HS-27A (cell line): ENCODE results near the gene PSMC4.

Experiments used
- DNase-seq: peaks from one replicate; pipeline ENCODE4 v3.0.0-alpha.2; 2012; ENCODE audit warnings: low read depth, missing footprints

Gene PSMC4

DNA sequence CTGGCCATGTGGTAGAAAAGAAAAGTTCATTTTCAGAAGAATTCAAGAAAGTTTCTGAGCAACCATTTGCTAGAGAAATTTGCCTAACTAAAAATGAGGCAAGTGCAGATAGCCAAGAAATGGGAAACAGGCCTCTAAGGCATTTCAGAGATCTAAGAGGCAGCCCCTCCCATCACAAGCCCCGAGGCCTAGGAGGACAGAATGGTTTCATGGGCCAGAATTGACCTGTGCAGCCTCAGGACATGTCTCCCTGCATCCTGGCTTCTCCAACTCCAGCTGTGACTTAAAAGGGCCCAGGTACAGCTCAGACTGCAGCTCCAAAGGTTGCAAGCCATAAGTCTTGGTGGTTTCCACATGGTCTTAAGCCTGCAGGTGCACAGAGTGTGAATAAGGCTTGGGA, 22.6 kb downstream of the PSMC4 start:
- DNase-seq, result no peak

DNA sequence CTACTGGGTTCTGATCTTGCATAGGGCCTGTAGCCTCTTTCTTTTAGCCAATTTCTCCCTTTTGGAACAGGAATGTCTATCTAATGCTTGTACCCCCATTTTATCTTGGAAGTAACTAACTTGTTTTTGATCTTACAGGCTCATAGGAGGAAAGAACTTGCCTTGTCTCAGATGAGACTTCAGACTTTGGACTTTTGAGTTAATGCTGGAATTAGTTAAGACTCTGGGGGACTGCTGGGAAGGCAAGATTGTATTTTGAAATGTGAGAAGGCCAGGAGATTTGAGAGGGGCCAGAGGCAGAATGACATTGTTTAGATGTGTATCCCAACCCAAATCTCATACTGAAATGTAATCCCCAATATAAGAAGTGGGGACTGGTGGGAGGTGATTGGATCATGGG, 23.4 kb downstream of the PSMC4 start:
- DNase-seq, result no peak

DNA sequence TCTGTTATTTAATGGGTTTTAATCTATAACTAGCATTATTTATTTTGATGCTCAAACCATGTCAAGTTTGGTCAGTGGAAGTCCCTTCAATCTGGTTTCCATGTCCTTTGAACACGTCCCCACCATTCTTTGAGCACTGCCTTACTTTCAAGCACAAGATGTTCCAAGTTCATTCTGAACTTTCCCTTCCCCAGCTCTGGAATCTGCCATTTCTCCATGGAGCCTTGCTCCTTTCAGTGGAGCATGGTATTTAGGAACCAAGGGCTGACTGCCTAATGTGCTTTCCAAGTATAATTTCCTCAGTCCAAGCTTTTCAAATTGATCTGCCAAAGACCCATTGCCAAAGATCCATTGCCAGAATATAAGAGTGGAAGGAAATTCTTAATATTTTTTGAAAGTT, 24.8 kb downstream of the PSMC4 start:
- DNase-seq, result no peak

DNA sequence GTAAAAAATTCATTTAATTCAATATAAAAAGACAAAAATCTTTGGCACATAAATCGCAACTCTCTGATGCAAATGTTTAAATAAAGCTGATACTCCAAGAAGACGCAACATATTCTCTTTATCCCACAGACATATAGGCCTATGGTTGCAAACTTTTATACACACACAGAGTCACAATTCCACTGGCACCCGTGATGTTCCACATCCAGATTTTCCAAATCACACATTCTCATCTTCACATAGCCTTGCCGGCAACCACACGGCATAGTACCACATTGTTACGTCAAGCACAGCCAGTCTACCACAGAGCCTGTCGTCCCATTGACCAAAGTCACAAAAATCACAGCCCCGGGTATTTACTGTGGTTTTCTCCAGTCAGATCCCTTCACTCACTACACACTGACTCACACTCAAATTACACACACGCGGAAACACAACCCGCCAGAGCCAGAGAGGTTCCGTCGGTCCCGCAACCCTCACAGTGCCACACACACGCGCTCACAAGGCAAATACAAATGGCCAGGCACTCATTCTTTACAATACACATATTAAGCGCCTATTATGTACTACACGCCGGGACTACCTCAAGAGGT, 25.3 kb downstream of the PSMC4 start:
- no peak for DNase-seq

DNA sequence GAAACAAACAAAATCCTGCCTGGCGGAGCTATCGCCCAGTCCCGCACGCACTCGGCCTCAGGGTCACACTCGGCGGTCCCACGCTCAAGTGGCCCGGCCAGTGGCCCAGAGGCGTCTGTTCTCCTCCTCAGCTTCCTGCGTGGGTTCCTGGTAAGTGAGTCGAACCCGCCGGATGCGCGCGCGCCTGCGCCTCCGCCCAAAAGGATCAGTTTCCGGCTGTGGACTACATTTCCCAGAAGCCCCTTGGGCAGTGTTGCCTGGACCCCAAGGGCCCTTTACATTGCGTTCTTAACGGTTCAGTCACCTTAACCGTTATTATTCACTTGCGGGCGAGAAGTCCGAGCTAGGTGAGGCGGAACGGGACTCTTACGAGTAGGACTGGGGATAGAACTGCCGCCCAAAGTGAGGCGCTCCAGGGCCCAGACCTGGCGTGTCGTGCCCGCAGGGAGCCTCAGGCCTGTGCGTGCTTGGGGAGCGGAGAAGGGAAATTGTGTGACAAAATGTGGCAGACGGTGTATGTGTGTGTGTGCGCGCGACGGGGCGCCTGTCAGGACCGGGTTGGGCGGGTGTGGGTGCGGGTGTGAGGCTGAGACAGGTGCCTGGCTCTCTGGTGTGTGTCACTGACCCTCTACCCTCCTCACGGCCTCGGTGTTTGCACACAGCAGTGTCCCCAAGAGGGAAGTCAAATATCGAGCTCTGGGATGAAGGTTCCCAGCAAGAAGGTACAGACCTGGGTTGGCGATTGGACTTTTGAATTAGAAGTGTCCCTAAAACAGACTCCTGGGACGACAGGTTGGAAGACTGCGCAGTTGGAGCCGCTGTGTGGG, 26.1 kb downstream of the PSMC4 start, which contains the start of gene ZNF546:
Gene ZNF546 (plus strand): TSS at position 250 of the 827 bp plus-strand sequence. CDS start 1,267 bp downstream, outside the sequence.
- peak; percentile 91 for DNase-seq

DNA sequence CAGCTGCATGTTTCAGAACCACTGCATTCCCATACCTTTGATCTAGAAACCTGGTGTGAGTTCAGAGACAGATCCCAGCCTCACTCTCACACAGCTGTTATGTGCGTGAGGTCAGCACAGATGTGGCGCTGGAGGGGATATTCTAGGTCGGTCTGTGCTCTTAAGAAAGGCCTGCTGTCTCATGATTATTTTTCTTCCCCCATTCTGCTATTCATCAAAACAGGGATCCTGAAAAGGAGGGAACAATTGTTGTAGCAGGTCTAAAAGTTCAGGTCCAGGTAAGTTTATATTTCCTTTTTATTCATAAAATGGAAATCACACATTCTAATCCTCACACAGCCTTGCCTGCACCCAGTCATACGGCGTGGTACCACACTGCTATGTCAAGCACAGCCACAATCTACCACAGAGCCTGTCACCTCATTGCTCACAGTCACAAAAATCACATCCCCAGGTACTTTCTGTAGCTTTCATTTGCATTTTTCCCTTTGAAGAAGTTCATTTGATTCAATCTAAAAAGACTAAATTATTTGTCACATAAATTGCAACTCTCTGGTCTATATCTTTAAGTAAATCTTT, 26.8 kb downstream of the PSMC4 start:
- no peak for DNase-seq

DNA sequence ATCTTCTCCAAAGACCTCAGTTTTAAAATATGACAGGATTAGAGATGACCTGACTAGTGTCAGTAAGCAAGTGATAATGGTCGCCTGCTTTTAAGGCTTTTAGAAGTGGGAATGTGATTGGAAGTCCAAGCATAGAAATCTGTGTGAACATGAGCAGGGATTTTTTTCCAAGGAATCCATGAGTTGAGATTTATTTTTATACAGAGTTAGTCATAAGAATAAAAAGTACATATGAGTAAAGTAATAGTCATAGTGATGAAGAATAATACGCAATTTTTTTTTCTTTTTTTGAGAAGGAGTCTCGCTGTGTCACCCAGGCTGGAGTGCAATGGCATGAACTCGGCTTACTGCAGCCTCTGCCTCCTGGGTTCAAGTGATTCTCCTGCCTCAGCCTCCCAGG, 27.5 kb downstream of the PSMC4 start:
- DNase-seq, result no peak

DNA sequence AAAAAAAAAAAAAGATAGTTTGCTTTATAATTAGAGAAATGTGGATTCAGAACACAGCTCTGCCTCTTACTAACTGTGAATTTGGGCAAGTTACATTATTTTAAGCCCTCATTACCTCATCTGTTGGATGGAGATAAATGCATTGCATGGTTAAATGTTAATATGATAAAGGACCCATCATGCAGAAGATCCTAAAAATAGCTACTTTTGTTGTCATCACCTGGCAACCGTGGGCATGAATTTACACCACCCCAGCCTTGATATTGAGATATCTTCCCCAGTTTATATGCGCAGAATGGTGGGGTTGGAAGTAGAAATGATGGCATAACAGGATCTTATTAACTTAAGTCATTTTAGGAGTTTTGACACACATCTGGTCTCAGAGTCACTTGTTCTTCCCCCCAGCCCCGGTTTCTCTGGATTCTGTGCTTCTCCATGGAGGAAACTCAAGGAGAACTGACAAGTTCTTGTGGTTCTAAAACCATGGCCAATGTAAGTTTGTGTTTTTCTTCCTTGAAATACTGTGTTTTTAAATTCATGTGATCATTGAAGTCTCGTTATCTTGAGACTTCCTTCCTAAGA, 34.8 kb downstream of the PSMC4 start:
- DNase-seq, result no peak

DNA sequence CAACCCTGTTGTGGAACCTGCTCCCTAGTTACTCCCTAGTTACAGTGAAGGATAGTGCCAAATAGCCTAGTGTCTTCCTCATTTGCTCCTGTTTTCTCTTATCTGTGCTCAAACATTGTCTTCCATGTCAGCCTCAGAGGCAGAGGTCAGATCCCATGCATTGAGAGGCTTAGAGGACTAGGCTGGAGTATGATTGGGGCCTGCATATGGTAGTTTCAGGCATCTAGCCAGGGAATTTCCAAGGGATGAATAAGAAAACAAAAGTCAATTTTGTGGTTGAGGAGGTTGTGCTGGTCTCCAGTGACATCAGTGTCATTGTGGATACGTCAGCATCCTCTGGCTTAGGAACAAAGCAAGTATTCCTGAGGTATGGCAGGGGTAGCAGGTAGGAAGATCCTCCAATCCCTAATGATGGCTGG, 35.3 kb downstream of the PSMC4 start:
- peak; percentile 84 for DNase-seq

DNA sequence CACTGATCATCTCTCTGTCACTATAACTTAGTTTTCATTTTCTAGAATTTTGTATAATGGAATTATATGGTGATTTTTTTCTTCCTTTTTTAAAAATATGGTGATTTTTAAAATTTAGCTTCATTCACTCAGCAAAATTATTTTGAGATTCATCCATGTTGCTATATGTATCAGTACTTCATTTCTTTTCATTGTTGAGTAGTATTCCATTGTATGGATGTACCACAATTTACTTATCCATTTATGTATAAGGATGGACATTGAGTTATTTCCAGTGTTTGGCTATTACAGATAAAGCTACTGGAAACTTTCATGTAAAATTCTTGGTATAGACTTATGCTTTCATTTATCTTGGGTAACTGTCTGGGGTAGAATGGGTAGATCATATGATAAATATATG, 38.7 kb downstream of the PSMC4 start:
- no peak for DNase-seq

DNA sequence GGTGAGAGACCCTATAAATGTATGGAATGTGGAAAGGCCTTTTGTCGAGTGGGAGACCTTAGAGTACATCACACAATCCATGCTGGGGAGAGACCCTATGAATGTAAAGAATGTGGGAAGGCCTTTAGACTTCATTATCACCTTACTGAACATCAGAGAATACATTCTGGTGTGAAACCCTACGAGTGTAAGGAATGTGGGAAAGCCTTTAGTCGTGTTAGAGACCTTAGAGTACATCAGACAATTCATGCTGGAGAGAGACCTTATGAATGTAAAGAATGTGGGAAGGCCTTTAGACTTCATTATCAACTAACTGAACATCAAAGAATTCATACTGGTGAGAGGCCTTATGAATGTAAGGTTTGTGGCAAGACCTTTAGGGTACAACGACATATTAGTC, 43.0 kb downstream of the PSMC4 start:
- no peak for DNase-seq

DNA sequence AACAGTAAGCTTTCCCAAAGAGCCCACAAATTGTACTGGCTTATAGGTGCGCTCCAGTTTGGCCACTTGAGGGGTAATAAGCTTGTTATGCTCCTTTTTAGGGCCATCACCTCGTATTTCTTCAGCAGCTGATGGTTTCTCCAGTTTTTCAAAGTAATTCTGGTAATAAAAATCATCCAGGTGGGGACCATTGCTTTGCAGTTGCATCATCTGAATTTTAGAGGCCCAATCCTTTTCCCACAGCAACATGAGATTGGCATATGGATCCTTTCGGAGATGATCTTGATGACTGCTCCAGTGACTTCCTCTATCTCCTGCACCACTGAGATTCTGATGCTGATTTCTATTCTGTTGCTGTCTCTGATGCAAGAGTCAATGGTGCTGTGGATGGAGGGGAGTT, 53.0 kb downstream of the PSMC4 start:
- DNase-seq, result no peak

DNA sequence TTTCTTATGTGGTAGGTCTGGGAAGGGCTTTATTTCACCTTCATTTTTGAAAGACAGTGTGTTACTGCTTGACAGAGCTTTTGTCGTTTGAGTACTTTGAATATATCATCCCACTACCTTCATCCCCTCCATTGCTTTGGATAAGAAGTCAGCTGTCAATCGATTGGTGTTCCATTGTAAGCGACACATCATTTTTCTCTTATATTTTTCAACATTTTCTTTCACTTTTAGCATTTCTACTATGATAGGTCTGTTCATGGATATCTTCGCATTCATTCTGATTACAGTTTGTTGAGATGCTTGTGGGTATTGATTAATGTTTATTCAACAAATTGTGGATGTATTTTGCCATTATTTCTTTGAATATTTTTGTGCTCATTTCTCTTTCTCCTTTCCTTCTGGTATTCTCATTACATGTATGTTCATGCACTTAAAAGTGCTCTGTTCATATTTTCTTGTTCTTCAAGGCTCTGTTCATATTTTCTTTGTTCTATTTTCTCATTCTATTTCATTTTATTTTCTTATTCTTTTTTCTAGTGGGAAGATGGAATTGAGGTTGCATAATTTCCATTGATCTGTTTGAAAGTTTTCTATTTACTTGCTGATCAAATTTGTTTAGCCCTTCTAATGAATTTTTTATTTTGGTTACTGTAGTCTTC, 55.1 kb downstream of the PSMC4 start:
- DNase-seq, result no peak

DNA sequence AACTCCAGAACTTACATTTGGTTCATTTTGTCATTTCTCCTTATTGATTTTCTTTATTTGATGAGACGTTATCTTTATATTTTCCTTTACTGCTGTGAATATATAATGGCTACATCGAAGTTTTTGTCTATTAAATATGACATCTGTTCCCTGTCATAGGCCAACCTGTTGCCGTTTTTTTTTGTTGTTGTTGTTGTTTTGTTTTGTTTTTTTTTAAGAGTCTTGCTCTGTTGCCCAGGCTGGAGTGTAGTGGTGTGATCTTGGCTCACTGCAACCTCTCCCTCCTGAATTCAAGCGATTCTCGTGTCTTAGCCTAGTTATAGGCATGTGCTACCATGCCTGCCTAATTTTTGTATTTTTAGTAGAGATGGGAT, 55.6 kb downstream of the PSMC4 start:
- no peak for DNase-seq
